Measurements from ENCODE around the gene PDE3B. TPM values are rescaled to one million over a fixed set of nuclear protein-coding genes. Genes with fewer than 3 reads are reported as not detected.

The PDE3B gene
- polyA plus RNA-seq, 1 donor (not counting 4 experiments of a cell fraction or from before 2014, with no cell fraction given): 0.01 TPM

DNA sequence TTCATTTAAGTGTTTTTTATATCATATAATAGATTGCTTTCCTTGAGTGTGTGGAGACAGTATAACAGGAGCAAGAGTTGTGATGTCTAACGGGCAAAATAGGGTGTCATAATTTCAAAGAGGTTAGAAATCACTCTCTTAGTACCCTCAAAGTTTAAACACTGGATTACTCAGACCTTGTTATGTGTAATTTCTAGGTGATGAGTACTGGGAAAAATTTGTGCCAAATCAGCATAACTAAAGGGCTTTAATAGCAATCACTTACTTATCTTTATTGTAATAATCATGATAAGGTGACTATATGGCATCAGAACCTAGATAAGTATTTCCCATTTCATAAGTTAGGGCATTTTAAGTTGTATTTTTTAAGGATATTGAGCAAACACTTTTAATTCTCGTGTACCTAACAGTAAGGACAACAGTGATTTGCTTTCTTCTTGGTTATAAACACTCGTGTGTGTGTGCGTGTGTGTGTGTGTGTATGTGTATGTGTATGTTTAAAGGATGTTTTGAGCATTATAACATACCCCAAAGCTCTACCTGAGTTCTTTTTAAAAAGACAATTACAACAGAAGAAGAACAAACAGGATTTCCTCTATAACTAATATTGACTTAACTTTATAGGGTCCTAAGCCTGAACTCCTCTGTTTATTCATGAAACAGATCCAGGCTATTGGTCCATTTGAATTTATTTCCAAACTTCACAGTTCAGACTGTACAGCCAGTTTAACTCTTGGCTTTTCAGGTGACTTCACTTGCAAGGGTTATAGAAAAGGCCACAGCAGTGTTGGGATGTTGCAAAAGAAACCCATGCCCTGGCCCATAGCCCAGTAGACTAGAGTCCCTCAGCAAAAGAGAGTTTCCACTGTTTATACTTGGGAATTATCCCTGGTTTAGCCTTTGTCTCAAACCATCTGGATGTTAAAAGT lies 23.7 kb upstream of the PDE3B start:
- Histone ChIP-seq H3K36me3 (ENCODE audit: control insufficient read depth in 2 of 2, extremely low read depth in 1 of 2, insufficient read depth in 2 of 2, low read length in 2 of 2) (no peaks in the 10 kb centered on the region), H3K9me3 (ENCODE audit: control insufficient read depth, low read depth, low read length) (no peaks in the 10 kb centered on the region), H3K4me2 (ENCODE audit: control insufficient read depth, extremely low read depth, insufficient read depth, low read depth, low read length) (no peak overlapping the region), H3K4me1 (ENCODE audit: control insufficient read depth, extremely low read depth, insufficient read depth, low read length) (no peaks in the 10 kb centered on the region), H3K27me3 (ENCODE audit: control insufficient read depth, extremely low read depth, insufficient read depth, low read length) (no peaks in the 10 kb centered on the region), H3K9ac (ENCODE audit: control insufficient read depth, extremely low read depth, insufficient read depth, low read length) (no peak overlapping the region), H2AFZ (ENCODE audit: control insufficient read depth, low read length) (no peak overlapping the region), H3K79me2 (ENCODE audit: control insufficient read depth, insufficient read depth, low read length) (no peaks in the 10 kb centered on the region), H3K9me1 (ENCODE audit: control insufficient read depth, extremely low read depth, insufficient read depth, low read length) (no peaks in the 10 kb centered on the region), H4K20me1 (ENCODE audit: control insufficient read depth, extremely low read depth, insufficient read depth, low read length) (no peaks in the 10 kb centered on the region), H3K27ac (ENCODE audit: control insufficient read depth, insufficient read depth, low read length) (no peak overlapping the region), H3K4me3 (ENCODE audit: control insufficient read depth in 2 of 3, extremely low read depth in 1 of 3, insufficient read depth in 2 of 3, low read depth in 1 of 3, low read length in 3 of 3) (no peak overlapping the region)
- no peak for FAIRE-seq
- dilution Hi-C loops (cut with MboI; ENCODE audit: extremely low pct_ligation_motif_present, low sequenced_read_pairs): no loop called here
- no peak for TF ChIP-seq EZH2 (IDR thresholded peaks at IDR 0.05; ENCODE audit: low read length)
- TF ChIP-seq, protein P1, sequence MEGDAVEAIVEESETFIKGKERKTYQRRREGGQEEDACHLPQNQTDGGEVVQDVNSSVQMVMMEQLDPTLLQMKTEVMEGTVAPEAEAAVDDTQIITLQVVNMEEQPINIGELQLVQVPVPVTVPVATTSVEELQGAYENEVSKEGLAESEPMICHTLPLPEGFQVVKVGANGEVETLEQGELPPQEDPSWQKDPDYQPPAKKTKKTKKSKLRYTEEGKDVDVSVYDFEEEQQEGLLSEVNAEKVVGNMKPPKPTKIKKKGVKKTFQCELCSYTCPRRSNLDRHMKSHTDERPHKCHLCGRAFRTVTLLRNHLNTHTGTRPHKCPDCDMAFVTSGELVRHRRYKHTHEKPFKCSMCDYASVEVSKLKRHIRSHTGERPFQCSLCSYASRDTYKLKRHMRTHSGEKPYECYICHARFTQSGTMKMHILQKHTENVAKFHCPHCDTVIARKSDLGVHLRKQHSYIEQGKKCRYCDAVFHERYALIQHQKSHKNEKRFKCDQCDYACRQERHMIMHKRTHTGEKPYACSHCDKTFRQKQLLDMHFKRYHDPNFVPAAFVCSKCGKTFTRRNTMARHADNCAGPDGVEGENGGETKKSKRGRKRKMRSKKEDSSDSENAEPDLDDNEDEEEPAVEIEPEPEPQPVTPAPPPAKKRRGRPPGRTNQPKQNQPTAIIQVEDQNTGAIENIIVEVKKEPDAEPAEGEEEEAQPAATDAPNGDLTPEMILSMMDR (optimal IDR thresholded peaks at IDR 0.05 in 1 of 3, IDR thresholded peaks at IDR 0.05 in 1 of 3, conservative IDR thresholded peaks at IDR 0.05 in 1 of 3; ENCODE audit: extremely low read depth in 1 of 3, insufficient read depth in 2 of 3, low read length in 3 of 3): no peak
- DNase-seq (ENCODE audit: low read depth, low spot score): no peak

DNA sequence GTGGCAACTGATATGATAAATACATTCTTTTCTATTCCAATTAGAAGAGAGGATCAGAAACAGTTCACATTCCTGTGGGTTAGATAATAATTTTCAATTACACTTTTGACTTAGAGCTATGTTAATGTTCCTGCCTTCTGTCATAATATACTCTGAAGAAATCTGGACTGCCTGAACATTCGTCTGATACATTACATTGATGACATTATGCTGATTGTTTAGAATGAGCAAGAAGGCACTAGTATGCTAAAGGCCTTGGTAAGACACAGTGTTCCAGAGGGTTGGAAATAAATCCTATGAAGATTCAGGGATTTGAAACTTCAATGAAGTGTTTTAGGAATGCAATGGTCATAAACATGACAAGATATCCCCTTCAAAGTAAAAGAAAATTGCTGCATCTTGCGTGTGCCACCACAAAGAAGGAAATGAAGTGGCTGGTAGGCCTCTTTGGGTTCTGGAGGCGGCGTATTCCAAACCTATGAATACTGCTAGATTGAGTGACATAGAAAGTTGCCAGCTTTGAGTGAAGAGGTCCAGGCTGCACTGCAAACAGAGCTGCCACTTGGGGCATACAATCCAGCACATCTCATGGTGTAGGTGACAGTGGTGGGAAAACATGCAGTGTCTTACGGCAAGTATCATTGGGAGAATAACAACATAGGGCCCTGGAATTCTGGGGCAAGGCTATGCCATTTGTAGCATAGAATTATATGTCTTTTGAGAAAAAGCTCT lies 21.2 kb upstream of the PDE3B start:
- no peak for TF ChIP-seq EZH2 (IDR thresholded peaks at IDR 0.05; ENCODE audit: low read length)
- TF ChIP-seq, protein P1 (optimal IDR thresholded peaks at IDR 0.05 in 1 of 3, IDR thresholded peaks at IDR 0.05 in 1 of 3, conservative IDR thresholded peaks at IDR 0.05 in 1 of 3; ENCODE audit: extremely low read depth in 1 of 3, insufficient read depth in 2 of 3, low read length in 3 of 3): no peak
- Histone ChIP-seq H4K20me1 (ENCODE audit: control insufficient read depth, extremely low read depth, insufficient read depth, low read length) (no peaks in the 10 kb centered on the region), H3K4me1 (ENCODE audit: control insufficient read depth, extremely low read depth, insufficient read depth, low read length) (no peaks in the 10 kb centered on the region), H3K4me2 (ENCODE audit: control insufficient read depth, extremely low read depth, insufficient read depth, low read depth, low read length) (no peak overlapping the region), H3K4me3 (ENCODE audit: control insufficient read depth in 2 of 3, extremely low read depth in 1 of 3, insufficient read depth in 2 of 3, low read depth in 1 of 3, low read length in 3 of 3) (no peak overlapping the region), H3K27ac (ENCODE audit: control insufficient read depth, insufficient read depth, low read length) (no peak overlapping the region), H2AFZ (ENCODE audit: control insufficient read depth, low read length) (no peak overlapping the region), H3K9me3 (ENCODE audit: control insufficient read depth, low read depth, low read length) (no peaks in the 10 kb centered on the region), H3K9me1 (ENCODE audit: control insufficient read depth, extremely low read depth, insufficient read depth, low read length) (no peaks in the 10 kb centered on the region), H3K79me2 (ENCODE audit: control insufficient read depth, insufficient read depth, low read length) (no peaks in the 10 kb centered on the region), H3K9ac (ENCODE audit: control insufficient read depth, extremely low read depth, insufficient read depth, low read length) (no peak overlapping the region), H3K27me3 (ENCODE audit: control insufficient read depth, extremely low read depth, insufficient read depth, low read length) (no peaks in the 10 kb centered on the region), H3K36me3 (ENCODE audit: control insufficient read depth in 2 of 2, extremely low read depth in 1 of 2, insufficient read depth in 2 of 2, low read length in 2 of 2) (no peaks in the 10 kb centered on the region)
- no peak for FAIRE-seq
- dilution Hi-C loops (cut with MboI; ENCODE audit: extremely low pct_ligation_motif_present, low sequenced_read_pairs): no loop called here
- DNase-seq (ENCODE audit: low read depth, low spot score): no peak

All from keratinocyte (primary cell).